GM12878 (cell line): ENCODE measurements around the gene ANO3. TPM values are rescaled to one million over a fixed set of nuclear protein-coding genes. Genes with fewer than 3 reads are reported as not detected.

ENCODE experiments used
- ATAC-seq: fragments of 200-7000 bp; cut with Tn5 transposase; 3 replicates; pipeline ENCODE4 v1.9.1; 2020; ENCODE audit warnings: mild to moderate bottlenecking, moderate library complexity
- BruUV-seq: library from RNA; stranded (reverse); fragments of 400-500 nt; replicated peaks from 2 replicates; lab custom pipeline; 2021; lab: Mats Ljungman, UMichigan
- CTCF ChIA-PET: fragments of 300-600 bp; sonication (Branson Sonifier 250); formaldehyde crosslinking; extraction: SDS; loops from one replicate; lab custom pipeline; 2021; ENCODE audit warnings: inconsistent platforms; lab: Yijun Ruan, JAX
- POLR2A ChIA-PET: fragments of 350-600 bp; formaldehyde crosslinking; extraction: SDS; loops from one replicate; lab custom pipeline; 2021; ENCODE audit warnings: inconsistent platforms; lab: Charles Lee
- RAD21 ChIA-PET: fragments of 300-600 bp; sonication (Branson Sonifier 250); formaldehyde crosslinking; loops from one replicate; lab custom pipeline; 2023; ENCODE audit warnings: antibody characterized with exemption; ENCODE audit not compliant: unreplicated experiment; lab: Charles Lee
- SMC1A ChIA-PET: fragments of 300-600 bp; sonication (Branson Sonifier 250); formaldehyde crosslinking; loops from one replicate; lab custom pipeline; 2023; ENCODE audit not compliant: unreplicated experiment, uncharacterized antibody; lab: Charles Lee
- DNase-seq: peaks from one replicate; pipeline ENCODE4 v3.0.0-alpha.2; 2011; ENCODE audit warnings: low read depth, low spot score
- FAIRE-seq: peaks from 3 replicates; lab custom pipeline; 2011; peaks lifted over from hg19 to GRCh38; lab: Jason Lieb, UNC
- H2AFZ ChIP-seq: 2 replicates; pipeline ENCODE4 v1.6.0; 2011; ENCODE audit warnings: low read depth, low read length, control low read depth; ENCODE audit not compliant: control insufficient read depth
- H3K27ac ChIP-seq: 2 replicates; pipeline ENCODE4 v1.5.1; 2011; ENCODE audit warnings: control low read depth; ENCODE audit not compliant: control insufficient read depth, insufficient read depth
- H3K27me3 ChIP-seq, 2 experiments: replicated peaks in 1 of 2; 2 replicates each; pipeline versions ENCODE4 v1.6.0 to v1.6.1; 2011; ENCODE audit warnings: low read length in 1 of 2; ENCODE audit not compliant: control insufficient read depth in 2 of 2, insufficient read depth in 2 of 2
- H3K36me3 ChIP-seq, 2 experiments: 2 replicates each; pipeline ENCODE4 v1.5.1; 2011; ENCODE audit warnings: low read length in 1 of 2; ENCODE audit not compliant: control insufficient read depth in 2 of 2, insufficient read depth in 2 of 2
- H3K4me1 ChIP-seq: 2 replicates; pipeline ENCODE4 v1.6.1; 2011; ENCODE audit warnings: mild to moderate bottlenecking, low read length, moderate library complexity, mixed read lengths; ENCODE audit not compliant: control insufficient read depth, insufficient read depth
- H3K4me2 ChIP-seq: 2 replicates; pipeline ENCODE4 v1.6.0; 2011; ENCODE audit warnings: control low read depth; ENCODE audit not compliant: control insufficient read depth, insufficient read depth
- H3K4me3 ChIP-seq: fragments of 200-600 bp; sonication (generic); 2 replicates; pipeline ENCODE4 v1.5.1; 2016
- H3K79me2 ChIP-seq: 2 replicates; pipeline ENCODE4 v1.6.0; 2011; ENCODE audit warnings: low read length; ENCODE audit not compliant: control insufficient read depth, insufficient read depth
- H3K9ac ChIP-seq: 2 replicates; pipeline ENCODE4 v1.8.0; 2011; ENCODE audit warnings: low read length, control low read depth, mixed read lengths; ENCODE audit not compliant: control insufficient read depth, insufficient read depth
- H3K9me3 ChIP-seq: replicated peaks from 3 replicates; pipeline ENCODE4 v1.5.1; 2011; ENCODE audit warnings: mild to moderate bottlenecking, low read length; ENCODE audit not compliant: control insufficient read depth, insufficient read depth
- H4K20me1 ChIP-seq: 2 replicates; pipeline ENCODE4 v1.6.0; 2011; ENCODE audit not compliant: control insufficient read depth, insufficient read depth
- ATF7 ChIP-seq: fragments of 450-650 bp; IDR thresholded peaks from 2 replicates; pipeline ENCODE4 v1.6.1; 2016; ENCODE audit warnings: low read depth, mild to moderate bottlenecking
- BHLHE40 ChIP-seq, 2 experiments: fragments of 450-650 bp in 1 of 2; IDR thresholded peaks; 2 replicates each; pipeline ENCODE4 v1.6.1; 2011 to 2017; ENCODE audit warnings: low read depth in 2 of 2, borderline replicate concordance in 1 of 2, improper control_type of control experiment in 1 of 2, low read length in 1 of 2, mild to moderate bottlenecking in 1 of 2
- BMI1 ChIP-seq: fragments of 450-650 bp; IDR thresholded peaks from 2 replicates; pipeline ENCODE4 v1.6.1; 2016; ENCODE audit warnings: mild to moderate bottlenecking, moderate library complexity, borderline replicate concordance
- CREB1 ChIP-seq: IDR thresholded peaks from 2 replicates; pipeline ENCODE4 v1.6.1; 2012; ENCODE audit warnings: low read depth, mild to moderate bottlenecking, inconsistent platforms
- DPF2 ChIP-seq: fragments of 450-650 bp; IDR thresholded peaks from 2 replicates; pipeline ENCODE4 v1.6.1; 2017; ENCODE audit warnings: mild to moderate bottlenecking
- EP300 ChIP-seq, 2 experiments: fragments of 150-350 bp in 1 of 2; IDR thresholded peaks; 2 replicates each; pipeline ENCODE4 v1.6.1; 2011 to 2012; ENCODE audit warnings: low read depth in 2 of 2, low read length in 2 of 2, borderline replicate concordance in 1 of 2, improper control_type of control experiment in 1 of 2, inconsistent platforms in 1 of 2; ENCODE audit not compliant: control insufficient read depth in 1 of 2
- IKZF2 ChIP-seq, 2 experiments: fragments of 450-650 bp; IDR thresholded peaks; 2 replicates each; pipeline ENCODE4 v1.6.1; 2017; ENCODE audit warnings: mild to moderate bottlenecking in 2 of 2, moderate library complexity in 2 of 2
- MTA2 ChIP-seq: fragments of 450-650 bp; IDR thresholded peaks from 2 replicates; pipeline ENCODE4 v1.6.1; 2016; ENCODE audit warnings: low read depth, mild to moderate bottlenecking, moderate library complexity
- MYC ChIP-seq: IDR thresholded peaks from 2 replicates; pipeline ENCODE4 v1.6.1; 2011; ENCODE audit warnings: mild to moderate bottlenecking, low read length, moderate library complexity, inconsistent platforms; ENCODE audit not compliant: insufficient read depth, insufficient replicate concordance, insufficient read length, severe bottlenecking
- NR2F1 ChIP-seq: fragments of 450-650 bp; conservative IDR thresholded peaks from 2 replicates; pipeline ENCODE4 v1.6.1; 2017; ENCODE audit warnings: mild to moderate bottlenecking
- NRF1 ChIP-seq: conservative IDR thresholded peaks from 2 replicates; pipeline ENCODE4 v1.6.1; 2011; ENCODE audit warnings: mild to moderate bottlenecking, low read depth, low read length, improper control_type of control experiment
- POLR2A ChIP-seq: IDR thresholded peaks from 2 replicates; pipeline ENCODE4 v1.6.1; 2011; ENCODE audit warnings: low read depth, mild to moderate bottlenecking, low read length
- SMARCA5 ChIP-seq: fragments of 450-650 bp; IDR thresholded peaks from 2 replicates; pipeline ENCODE4 v1.6.1; 2017; ENCODE audit warnings: mild to moderate bottlenecking
- SPI1 ChIP-seq: IDR thresholded peaks from 2 replicates; pipeline ENCODE4 v1.6.1; 2011; ENCODE audit warnings: low read depth, mild to moderate bottlenecking, low read length, moderate library complexity, borderline replicate concordance; ENCODE audit not compliant: insufficient read depth
- SUZ12 ChIP-seq: fragments of 200-600 bp; sonication (generic); IDR thresholded peaks from one replicate; pipeline ENCODE4 v1.6.1; 2018; ENCODE audit warnings: antibody characterized with exemption, mild to moderate bottlenecking; ENCODE audit not compliant: unreplicated experiment
- WRNIP1 ChIP-seq: IDR thresholded peaks from 2 replicates; pipeline ENCODE4 v1.6.1; 2011; ENCODE audit warnings: low read depth, low read length, improper control_type of control experiment, borderline replicate concordance
- ZBED1 ChIP-seq: IDR thresholded peaks from 2 replicates; pipeline ENCODE4 v1.6.1; 2016; ENCODE audit warnings: borderline replicate concordance
- WGBS: methylation state at CpG from one replicate; pipeline ENCODE4 v1.1.6; 2016; ENCODE audit warnings: low lambda C conversion rate; ENCODE audit not compliant: insufficient replicate concordance, insufficient coverage; ENCODE audit errors: missing lambda C conversion rate; 5-methylcytosine and 5-hydroxymethylcytosine counted together
- in situ Hi-C: fragments of 300-500 bp; cut with MboI; formaldehyde crosslinking; loops from 9 replicates; pipeline ENCODE4 v1.14.3; 2018; ENCODE audit warnings: mixed read lengths
- intact Hi-C: fragments of 100-400 bp; cut with micrococcal nuclease; formaldehyde crosslinking; loops from one replicate; pipeline ENCODE4 v1.14.2; 2022; ENCODE audit not compliant: unreplicated experiment
- polyA plus RNA-seq, 11 experiments: library from polyadenylated mRNA; depleted of rRNA in 4 of 11; unstranded in 6 of 11; stranded (reverse) in 5 of 11; fragments of >200 nt; fragmentation: Nextera tagmentation in 4 of 11; fragmentation: Illumina TruSeq in 1 of 11; extraction: Ambion mirVana in 4 of 11; extraction: Trizol in 1 of 11; gene quantifications; 1 replicate in 1 of 11; 2 replicates in 10 of 11; pipeline versions ENCODE4 v1.2.1 to v1.2.3, GENCODE V29; 2011 to 2016; ENCODE audit warnings: inconsistent platforms in 2 of 11, missing spikeins in 2 of 11, low read depth in 1 of 11
- total RNA-seq, 4 experiments: library from RNA; depleted of rRNA in 3 of 4; stranded (reverse); fragments of >200 nt in 3 of 4; fragmentation: Illumina TruSeq in 1 of 4; extraction: Trizol in 1 of 4; gene quantifications; 2 replicates each; pipeline versions ENCODE4 v1.2.1 to v1.2.3, GENCODE V29; 2013 to 2021
- TF ChIP-seq, protein P1 (sequence below): fragments of 150-350 bp; IDR thresholded peaks from 2 replicates; pipeline ENCODE4 v1.6.1; 2014; ENCODE audit warnings: mild to moderate bottlenecking, low read depth, low read length
- TF ChIP-seq, protein P2 (sequence below): IDR thresholded peaks from 2 replicates; pipeline ENCODE4 v1.6.1; 2011; ENCODE audit warnings: borderline replicate concordance, low read depth, mild to moderate bottlenecking, moderate library complexity, mixed read lengths, low read length; ENCODE audit not compliant: insufficient read depth; ENCODE audit errors: extremely low read length

ANO3 gene
- total and polyA plus RNA-seq, 10 of the 15 experiments (the other 5 are each of a cell fraction or from before 2014, with no cell fraction given), result 0.13 to 5.9 (median 0.44) TPM

DNA sequence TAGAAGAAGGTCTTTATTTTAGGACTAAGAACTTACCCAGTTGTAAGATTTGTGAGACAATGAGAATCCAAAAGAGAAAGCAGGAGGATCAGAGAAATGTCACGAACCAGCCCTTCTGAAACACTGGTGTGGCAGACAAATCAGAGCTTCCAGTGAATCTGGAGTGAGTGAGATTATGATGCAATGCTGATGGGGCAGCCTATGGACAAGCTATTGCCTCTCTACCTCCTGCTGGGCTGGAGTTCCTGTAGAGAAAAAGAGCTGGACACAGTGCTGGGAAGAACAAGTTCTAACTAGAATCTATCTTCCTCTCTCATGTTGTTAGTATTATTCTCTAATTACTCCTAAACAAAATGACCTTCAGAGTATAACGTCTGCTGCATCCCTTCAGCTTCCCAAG, 12.0 kb upstream of the ANO3 start:
- CTCF ChIA-PET, result interaction anchor here (0.6 kb wide), 1 partner anchor 1195 kb away, joined by 3 read pairs; no protein-coding TSS in a partner anchor
- TF ChIP-seq BMI1 (no peak), WRNIP1 (no peak), BHLHE40 (IDR thresholded peaks at IDR 0.05; ENCODE audit: borderline replicate concordance in 1 of 2, low read depth in 2 of 2, low read length in 1 of 2) (no peak), MYC (no peak), EP300 (IDR thresholded peaks at IDR 0.05; ENCODE audit: borderline replicate concordance in 1 of 2, control insufficient read depth in 1 of 2, low read depth in 2 of 2, low read length in 2 of 2) (no peak), ATF7 (no peak), DPF2 (no peak), POLR2A (no peak), NRF1 (no peak), MTA2 (no peak), ZBED1 (no peak), IKZF2 (IDR thresholded peaks at IDR 0.05) (no peak), CREB1 (no peak), NR2F1 (no peak), SPI1 (no peak), SUZ12 (no peak), SMARCA5 (no peak)
- TF ChIP-seq, protein P1, sequence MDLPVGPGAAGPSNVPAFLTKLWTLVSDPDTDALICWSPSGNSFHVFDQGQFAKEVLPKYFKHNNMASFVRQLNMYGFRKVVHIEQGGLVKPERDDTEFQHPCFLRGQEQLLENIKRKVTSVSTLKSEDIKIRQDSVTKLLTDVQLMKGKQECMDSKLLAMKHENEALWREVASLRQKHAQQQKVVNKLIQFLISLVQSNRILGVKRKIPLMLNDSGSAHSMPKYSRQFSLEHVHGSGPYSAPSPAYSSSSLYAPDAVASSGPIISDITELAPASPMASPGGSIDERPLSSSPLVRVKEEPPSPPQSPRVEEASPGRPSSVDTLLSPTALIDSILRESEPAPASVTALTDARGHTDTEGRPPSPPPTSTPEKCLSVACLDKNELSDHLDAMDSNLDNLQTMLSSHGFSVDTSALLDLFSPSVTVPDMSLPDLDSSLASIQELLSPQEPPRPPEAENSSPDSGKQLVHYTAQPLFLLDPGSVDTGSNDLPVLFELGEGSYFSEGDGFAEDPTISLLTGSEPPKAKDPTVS, result no peak
- TF ChIP-seq, protein P2, sequence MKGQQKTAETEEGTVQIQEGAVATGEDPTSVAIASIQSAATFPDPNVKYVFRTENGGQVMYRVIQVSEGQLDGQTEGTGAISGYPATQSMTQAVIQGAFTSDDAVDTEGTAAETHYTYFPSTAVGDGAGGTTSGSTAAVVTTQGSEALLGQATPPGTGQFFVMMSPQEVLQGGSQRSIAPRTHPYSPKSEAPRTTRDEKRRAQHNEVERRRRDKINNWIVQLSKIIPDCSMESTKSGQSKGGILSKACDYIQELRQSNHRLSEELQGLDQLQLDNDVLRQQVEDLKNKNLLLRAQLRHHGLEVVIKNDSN, result no peak
- TF ChIP-seq, all 136 proteins: peak for 0
- Histone ChIP-seq H3K4me2 (no peak overlapping the region), H2AFZ (no peak overlapping the region), H3K36me3 (no peaks in the 10 kb centered on the region), H3K27me3 (no peaks in the 10 kb centered on the region), H3K4me1 (no peaks in the 10 kb centered on the region), H3K4me3 (no peak overlapping the region), H3K27ac (no peak overlapping the region), H3K79me2 (no peaks in the 10 kb centered on the region), H4K20me1 (no peaks in the 10 kb centered on the region), H3K9ac (no peak overlapping the region), H3K9me3 (no peaks in the 10 kb centered on the region)
- intact Hi-C loops, result no loop called here
- whole genome bisulfite sequencing, result 4% methylated on average over 2 of the region's 2 CpGs
- POLR2A ChIA-PET, result no interaction called here
- RAD21 ChIA-PET, result no interaction called here
- SMC1A ChIA-PET, result interaction anchor here (2.5 kb wide), 1 partner anchor 22 kb away, joined by 8 read pairs; no protein-coding TSS in a partner anchor
- ATAC-seq, result no peak
- no peak for DNase-seq
- in situ Hi-C loops, result no loop called here
- BruUV-seq, result no TSS peak
- no peak for FAIRE-seq
